ENCODE data around the gene GNAO1.
A peak's percentile ranks its signal among the peaks of the same experiment; 100 is the strongest.

The GNAO1 gene

DNA sequence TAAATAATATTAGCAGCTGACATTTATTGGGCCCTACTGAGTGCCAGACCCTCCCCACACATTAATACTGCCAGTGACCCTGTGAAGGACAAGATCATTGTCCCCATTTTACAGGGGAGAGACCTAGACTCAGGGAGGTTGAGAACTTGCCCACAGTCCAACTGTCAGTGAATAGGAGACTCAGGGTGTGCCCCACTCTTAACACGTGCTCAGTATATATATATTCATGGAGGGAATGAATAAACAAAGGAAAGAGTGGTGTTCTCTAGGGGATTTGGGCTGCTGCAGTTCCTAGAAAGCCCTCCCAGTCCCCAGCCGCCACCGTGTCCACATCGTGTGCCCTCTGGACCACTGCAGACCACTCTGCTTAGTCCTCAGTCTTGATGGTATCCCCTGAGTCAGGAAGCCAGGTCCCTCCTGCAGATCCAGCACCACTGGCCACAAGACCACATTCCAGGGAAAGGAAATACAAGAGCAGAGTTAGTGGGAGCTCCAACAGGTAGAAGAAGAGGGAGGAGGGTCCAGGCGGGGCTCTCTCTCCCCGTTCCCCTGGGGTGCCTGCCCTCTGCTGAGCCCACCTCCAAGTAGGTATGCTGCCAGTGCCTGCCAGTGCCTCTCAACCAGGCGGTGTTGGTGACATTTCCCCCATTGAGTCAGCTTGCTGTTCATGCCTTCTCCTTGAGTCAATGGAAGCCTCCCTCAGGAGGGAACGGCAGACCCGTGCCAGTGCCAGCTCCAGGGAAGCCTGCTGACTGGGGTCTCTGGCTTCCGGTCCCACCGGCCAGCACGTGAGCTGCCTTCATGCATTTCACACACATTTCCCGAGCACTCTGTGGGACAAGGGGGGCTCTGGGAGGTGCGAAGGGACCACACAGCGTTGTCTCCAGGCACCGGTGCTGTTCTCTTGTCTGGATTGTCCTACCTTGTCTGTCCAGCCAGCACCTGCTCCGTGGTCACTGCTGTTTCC is 75.6 kb downstream of the GNAO1 start:
- DNase-seq (ENCODE audit: low spot score): no peak

GRCh38 chr16:56267888-56268287 is 76.6 kb downstream of the GNAO1 start:
- DNase-seq (ENCODE audit: low spot score): no peak

DNA sequence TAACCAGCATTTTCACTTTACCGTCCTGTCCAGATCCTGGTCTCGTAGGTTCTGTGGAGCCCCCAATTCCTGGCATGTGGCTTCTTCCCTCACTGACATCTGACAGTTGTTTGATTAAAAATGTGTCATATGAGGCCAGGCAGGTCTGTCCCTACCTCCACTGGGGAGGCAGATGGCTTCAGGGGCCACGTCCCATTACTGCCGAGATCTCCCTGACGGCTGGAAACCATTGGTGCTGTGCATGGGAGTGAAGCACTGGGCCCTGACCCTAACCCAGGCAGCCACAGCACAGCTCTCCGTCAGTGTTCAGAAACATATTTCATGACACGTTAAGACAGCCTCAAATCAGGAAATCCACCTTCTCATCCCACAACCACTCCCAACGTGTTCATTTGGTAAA is 77.5 kb downstream of the GNAO1 start:
- DNase-seq (ENCODE audit: low spot score): no peak

DNA sequence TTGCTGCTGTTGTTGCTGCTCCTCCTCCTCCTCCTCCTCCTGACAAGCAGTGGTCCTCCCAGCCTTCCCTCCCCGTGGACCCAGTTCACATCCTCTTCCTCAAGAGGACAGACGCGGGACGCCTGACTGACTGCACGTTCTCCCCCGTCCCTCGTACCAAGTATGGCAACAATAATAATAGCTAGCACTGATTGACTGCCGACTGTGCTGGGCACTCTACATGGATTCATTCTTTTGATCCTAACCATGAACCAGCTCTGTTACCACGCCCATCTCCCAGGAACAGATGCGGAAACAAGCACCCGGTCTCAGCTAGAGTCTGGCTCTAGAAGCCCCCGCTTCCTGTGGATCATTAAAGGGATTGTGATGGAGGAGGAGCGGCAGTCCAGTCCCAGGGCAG is 78.0 kb downstream of the GNAO1 start:
- no peak for DNase-seq (ENCODE audit: low spot score)

GRCh38 chr16:56269811-56270684 is 78.8 kb downstream of the GNAO1 start:
- DNase-seq (ENCODE audit: low spot score): no peak

DNA sequence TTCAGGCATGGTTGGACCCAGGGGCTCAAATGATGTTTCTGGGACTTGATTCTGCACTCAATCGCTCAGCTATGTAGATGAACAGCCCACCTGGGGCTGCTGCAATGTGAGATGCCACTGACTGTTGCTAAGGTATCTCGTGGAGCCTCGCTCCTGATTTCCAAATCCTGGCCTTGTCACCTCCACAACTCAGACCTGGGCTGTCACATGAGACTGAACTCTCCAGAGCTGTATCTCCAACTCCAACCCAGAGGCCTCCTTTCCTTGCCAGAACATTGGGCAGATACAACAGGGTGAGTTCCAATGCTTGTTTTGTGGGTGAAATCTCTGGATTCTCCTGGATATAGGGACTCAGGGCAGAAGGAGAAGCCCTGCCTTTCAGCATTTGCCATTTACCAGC is 79.5 kb downstream of the GNAO1 start:
- DNase-seq (ENCODE audit: low spot score): no peak

GRCh38 chr16:56272583-56272894 is 81.2 kb downstream of the GNAO1 start:
- DNase-seq (ENCODE audit: low spot score): no peak

DNA sequence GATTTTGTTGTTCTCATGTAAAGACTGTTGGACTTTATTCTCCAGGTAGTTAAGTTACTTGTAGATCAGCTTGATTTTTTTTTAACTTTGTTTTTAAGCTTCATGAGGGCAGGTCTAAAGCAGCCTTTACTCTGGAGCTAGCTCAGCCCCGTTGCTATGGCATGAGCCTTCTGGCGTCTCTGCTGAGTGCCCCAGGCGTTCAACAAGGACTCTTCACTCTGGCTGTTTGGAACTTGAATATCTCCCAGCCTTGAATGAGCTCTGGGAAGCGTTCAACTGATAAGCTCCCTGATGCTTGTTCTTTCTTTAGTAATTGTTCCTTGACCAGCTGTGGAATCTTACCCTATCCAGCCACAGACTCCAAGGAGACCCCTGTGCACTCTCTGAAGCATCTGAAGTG is 82.3 kb downstream of the GNAO1 start:
- no peak for DNase-seq (ENCODE audit: low spot score)

- no peak for DNase-seq (ENCODE audit: low spot score)
Measured at GRCh38 chr16:56274369-56274768, 83.1 kb downstream of the GNAO1 start.

- DNase-seq (ENCODE audit: low spot score): no peak
Measured at GRCh38 chr16:56275076-56275475, 83.8 kb downstream of the GNAO1 start.

GRCh38 chr16:56275801-56276200 is 84.5 kb downstream of the GNAO1 start:
- DNase-seq (ENCODE audit: low spot score): no peak

- peak; percentile 23 for DNase-seq (ENCODE audit: low spot score)
Measured at GRCh38 chr16:56277075-56277474, 85.8 kb downstream of the GNAO1 start.

GRCh38 chr16:56278196-56278855 is 87.0 kb downstream of the GNAO1 start:
- no peak for DNase-seq (ENCODE audit: low spot score)

DNA sequence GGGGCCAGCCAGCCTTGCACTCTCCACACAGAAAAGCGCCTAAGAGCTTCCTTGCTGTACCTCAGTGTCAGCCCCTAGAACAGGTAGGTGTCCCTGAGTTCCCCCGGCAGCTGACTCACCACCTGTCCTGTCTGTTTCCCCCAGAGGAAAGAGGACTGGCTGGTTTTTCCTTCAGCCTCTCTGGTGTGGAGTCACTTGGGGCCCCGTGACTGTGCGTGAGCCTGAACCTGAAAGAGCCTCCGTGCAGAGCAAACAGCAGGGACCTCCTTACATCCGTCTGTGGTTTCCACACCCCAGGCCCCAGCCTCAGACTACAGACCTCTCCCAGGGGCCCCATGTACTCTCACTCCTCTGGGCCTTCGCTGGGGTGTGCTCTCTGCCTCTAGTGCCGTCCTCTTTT is 87.8 kb downstream of the GNAO1 start:
- DNase-seq (ENCODE audit: low spot score): no peak

DNA sequence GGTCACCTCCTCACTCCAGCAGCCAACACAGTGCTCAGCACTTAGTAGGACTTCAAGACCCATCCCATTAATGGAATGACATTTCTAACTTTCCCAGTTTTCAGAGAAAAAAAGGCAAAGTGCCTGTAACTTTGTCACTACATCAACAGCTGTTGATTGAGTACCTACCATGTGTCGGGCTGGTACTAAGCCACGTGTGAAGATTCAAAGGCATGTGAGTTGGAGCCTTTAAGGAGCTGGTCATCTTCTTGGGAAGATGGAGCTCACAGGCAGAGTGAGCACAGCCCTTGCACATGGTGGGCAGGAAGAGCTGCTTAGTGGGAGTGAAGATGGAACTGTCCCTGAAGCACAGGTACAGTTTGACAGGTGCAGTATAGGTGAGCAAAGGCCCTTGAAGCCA is 88.6 kb downstream of the GNAO1 start:
- DNase-seq (ENCODE audit: low spot score): no peak

DNA sequence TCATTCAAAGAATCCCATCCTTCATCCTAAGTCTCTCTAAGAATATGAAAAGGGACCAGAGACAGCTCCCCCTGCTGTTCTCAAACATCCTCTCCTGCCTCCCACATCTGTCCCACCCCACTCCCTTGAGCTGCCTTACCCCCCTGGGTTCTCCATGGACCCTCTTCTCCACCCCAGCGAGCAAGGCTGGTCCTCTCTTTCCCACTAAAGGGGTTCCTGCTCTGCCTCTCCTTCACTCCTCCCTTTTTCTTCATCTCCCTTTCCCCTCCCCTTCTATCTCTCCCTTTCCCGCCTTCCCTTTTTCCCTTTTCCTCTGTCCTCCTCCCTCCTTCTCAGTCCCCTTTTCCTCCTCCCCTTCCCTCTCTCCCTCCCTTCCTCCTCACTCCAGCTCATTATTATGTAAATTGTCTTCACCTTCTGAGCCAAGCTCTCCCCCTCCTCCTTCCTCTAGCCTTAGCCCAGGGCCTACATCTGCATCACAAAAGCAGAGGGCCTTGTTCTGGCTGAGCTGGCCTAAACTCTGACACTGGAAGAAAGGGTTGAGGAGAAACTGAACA is 90.0 kb downstream of the GNAO1 start:
- peak; percentile 37 for DNase-seq (ENCODE audit: low spot score)

- no peak for DNase-seq (ENCODE audit: low spot score)
Measured at GRCh38 chr16:56282451-56282850, 91.2 kb downstream of the GNAO1 start.

DNA sequence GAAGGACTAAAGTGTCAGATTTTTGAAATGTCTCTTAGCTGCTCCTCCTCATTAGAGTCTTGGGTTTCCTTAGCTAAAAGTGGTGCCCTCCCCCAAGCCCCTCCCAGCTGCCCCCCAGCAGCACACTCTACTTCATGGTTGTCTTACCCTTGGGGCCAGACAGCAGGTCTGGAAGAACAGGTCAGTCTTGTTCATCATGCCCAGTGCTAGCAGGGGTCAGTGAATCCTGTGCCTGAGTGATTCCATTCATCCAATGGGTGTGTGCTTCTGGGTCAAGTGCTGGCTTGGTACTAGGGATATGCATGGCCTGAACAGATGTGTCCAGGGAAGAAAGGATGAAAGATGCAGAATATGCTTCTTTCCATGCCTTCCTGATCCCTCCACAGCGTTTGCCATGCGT is 93.2 kb downstream of the GNAO1 start:
- no peak for DNase-seq (ENCODE audit: low spot score)

DNA sequence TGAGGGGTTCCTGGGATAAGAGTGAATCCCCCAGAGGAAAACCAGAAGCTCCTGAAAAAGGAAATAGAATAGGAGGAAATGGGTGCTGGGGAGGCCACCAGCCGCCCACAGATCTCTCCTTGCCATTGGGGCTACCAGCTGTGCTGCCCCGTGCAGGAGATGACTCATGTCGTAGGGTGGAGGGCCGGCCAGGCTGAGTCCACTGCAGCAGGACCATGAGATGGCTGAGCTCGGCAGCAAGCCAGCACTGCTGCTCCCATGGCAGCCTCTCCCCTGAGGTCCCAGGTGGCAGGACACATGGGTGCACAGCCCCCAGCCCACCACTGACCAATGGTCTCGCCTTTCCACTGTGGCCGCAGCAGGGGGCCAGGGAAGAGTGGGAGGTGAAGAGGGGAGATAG is 95.5 kb downstream of the GNAO1 start:
- DNase-seq (ENCODE audit: low spot score): no peak

DNA sequence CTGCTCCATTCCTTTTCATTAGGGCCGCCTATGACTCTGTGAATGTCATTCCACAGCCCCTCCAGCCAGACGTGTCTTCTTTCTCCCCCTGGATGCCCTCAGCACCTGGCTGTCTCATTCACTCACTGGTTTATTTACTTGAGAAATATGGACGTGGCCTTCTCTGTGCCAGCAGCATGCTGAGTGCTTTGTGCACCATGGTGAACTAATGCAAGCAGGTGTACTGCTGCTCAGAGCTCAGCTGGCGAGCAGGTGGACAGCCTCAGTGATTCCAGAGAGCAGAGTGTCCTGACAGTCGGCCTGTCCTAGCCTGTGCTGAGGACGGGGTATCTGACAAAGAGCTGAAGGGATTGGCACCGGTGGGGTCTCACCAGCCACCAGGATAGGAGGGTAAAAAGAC is 96.7 kb downstream of the GNAO1 start:
- no peak for DNase-seq (ENCODE audit: low spot score)

GRCh38 chr16:56289416-56289815 is 98.1 kb downstream of the GNAO1 start:
- no peak for DNase-seq (ENCODE audit: low spot score)

- DNase-seq (ENCODE audit: low spot score): no peak
Measured at GRCh38 chr16:56289862-56290261, 98.6 kb downstream of the GNAO1 start.

All from HuH-7 (cell line).